HG03103 (cell line): Measurements from ENCODE around the gene NDUFS6.
A peak's percentile ranks its signal among the peaks of the same experiment; 100 is the strongest.

Source experiments
- ATAC-seq: cut with Tn5 transposase; IDR thresholded peaks from one replicate; pipeline ENCODE4 v1.9.1; 2021; ENCODE audit warnings: low read depth; ENCODE audit not compliant: unreplicated experiment

The NDUFS6 gene

DNA sequence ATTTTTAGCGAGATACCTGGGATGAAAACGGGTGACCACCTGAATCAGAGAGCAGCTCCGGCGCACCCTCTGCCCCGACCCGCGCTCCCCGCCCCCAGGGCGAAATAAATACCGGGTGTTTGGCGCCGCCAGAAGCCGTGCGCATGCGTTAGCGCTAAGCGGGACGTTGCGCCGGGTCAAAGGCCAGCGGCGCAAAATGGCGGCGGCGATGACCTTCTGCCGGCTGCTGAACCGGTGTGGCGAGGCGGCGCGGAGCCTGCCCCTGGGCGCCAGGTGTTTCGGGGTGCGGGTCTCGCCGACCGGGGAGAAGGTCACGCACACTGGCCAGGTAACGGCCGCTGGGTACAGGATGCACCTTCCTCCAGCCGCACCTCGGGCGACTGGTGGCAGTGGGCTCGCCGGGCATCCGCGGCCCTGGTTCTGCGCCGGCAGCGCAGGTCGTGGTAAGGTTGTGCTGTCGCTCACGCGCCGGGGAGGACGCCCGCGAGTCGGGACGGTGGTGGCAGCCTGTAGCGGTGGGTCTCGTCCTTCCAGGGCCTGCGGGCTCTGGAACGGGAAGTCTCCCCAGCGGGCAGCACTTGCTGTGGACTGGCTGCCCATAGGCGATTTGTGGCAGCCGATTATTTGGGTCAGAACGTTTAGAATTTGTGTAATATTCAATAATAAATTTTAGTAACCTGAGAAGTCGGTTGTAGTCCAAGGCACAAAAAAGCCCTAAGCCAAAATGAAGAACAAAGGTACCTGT is at the start of gene NDUFS6:
Gene NDUFS6, plus strand, starts transcription at position 186 of the 745 bp plus-strand sequence. Its CDS starts 11 bp downstream, at position 197.
- ATAC-seq: peak; percentile 49

- no peak for ATAC-seq
These were observed 49.1 kb upstream of the NDUFS6 start for GRCh38 chr5:1751864-1752822.

DNA sequence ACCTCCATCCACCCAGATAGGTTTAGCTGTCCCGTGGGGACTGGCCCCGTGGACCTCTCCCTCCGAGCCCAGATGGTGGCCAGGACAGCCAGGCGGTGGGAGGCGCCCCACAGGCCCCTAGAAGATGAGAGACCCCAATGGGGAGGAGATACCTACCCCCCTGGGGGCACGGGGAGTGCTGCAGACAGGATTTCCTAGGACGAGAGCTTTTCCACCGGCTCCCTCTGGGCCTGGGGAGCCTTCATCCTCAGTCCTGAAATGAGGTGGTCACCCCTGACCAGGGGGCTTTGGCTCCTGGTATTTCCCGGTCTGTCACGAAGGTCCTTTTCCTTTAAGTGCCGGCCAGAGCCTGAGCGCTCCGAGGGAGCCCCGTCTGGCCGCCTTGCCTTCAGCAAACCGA is 48.3 kb upstream of the NDUFS6 start:
- ATAC-seq: no peak

- ATAC-seq: no peak
These were observed 47.7 kb upstream of the NDUFS6 start for GRCh38 chr5:1753490-1753889.

DNA sequence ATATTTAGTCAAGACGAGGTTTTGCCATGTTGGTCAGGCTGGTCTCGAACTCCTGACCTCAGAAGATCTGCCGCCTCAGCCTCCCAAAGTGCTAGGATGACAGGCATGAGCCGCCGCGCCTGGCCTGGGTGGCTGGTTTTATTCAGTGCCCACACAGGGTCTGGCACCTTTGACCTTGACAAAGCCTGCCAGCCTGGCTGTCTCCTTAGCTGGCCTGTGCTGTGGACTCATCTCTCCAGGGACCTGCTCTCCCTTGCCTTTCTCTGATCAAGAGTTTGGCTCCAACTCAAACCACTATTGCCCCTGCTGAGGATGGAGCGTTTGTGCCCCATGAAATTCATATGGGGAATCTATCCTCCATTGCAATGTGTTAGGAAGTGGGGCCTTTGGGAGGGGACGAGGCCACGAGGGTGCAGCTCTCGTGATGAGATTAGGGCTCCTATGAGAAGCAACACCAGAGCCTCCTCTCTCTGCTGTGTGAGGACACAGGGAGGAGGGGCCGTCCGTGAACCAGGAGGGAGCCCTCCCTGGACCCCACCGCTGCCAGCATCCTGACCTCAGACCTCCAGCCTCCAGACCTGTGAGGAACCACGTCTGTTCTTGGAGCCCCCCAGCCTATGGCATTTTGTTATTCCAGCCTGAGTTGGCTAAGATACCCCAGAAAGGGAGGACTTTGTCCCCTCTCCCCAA is 46.5 kb upstream of the NDUFS6 start:
- ATAC-seq: no peak

GRCh38 chr5:1755321-1755949 is 45.8 kb upstream of the NDUFS6 start:
- ATAC-seq: no peak

DNA sequence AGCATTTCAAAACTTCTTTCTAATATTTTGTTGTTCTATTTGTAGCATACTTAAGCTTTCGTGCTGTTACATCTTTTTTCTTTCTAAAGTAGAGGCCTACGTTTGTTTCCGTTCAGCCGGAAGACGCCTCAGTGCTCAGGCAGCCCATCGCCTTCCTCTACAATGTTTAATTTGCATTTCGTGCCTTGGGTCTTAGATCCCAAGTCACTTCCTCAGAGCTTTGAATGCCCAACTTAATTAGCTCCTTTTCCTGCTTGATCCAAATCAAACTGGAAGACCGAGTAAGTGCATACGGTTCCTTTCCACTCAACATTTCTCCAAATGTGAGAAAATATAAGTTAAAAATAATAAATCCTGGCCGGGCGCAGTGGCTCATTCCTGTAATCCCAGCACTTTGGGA is 44.7 kb upstream of the NDUFS6 start:
- ATAC-seq: no peak

DNA sequence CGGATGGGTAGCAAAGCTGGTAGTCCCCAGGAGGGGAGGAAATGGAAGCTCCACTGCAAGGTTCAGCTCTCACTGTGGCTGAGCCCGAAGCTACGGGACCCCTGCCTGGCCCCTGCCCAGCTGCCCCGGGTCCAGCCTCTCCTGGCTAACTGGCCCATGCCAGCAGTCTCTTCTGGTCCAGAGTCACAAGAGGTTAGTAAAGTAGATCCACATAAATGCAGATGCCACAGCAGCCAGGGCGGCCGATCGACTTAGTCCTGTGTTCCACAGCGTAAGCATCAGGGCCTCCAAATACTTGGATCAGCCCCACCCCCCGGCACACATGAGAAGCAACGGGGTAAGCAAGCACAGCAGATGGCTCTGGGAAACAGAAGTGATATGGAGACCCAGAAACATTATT is 43.7 kb upstream of the NDUFS6 start:
- ATAC-seq: no peak

DNA sequence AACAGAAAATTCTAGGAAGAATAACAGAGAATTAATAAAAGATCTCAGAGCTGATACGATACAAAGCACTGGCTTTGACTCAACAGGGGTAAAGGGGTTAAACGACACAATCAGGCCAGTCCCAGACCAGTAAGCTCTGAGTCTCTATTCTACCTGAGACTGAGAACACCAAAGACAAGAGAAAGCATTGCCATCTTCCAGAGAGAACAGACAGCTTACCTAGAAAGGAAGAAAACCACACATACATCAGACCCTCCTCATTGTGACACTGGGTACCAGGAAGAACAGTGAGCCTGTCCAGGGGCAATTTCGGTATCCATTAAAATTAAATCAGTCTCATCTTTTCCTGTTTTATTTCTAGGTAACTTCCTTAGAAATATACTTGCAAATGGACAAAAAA is 42.6 kb upstream of the NDUFS6 start:
- no peak for ATAC-seq

- no peak for ATAC-seq
These were observed 41.7 kb upstream of the NDUFS6 start for GRCh38 chr5:1759378-1759970.

DNA sequence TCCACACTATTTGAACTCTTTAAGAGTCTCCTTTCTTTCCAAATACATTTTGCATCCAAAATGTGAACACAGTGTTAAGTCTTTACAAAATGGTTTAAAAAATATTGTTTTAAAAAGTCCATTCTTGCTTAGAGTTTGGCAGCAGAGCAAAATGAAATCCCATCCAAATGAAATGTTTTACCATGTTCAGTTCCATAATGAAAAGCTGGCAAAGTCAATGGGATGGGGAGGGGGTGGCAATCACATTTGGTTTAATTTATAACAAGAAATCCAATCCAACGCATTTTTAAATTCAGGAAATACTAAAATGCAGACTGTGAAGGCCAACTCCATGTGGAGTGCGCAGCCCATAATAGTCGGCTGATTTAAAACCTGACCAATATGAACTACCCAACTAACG is 41.0 kb upstream of the NDUFS6 start:
- ATAC-seq: no peak

DNA sequence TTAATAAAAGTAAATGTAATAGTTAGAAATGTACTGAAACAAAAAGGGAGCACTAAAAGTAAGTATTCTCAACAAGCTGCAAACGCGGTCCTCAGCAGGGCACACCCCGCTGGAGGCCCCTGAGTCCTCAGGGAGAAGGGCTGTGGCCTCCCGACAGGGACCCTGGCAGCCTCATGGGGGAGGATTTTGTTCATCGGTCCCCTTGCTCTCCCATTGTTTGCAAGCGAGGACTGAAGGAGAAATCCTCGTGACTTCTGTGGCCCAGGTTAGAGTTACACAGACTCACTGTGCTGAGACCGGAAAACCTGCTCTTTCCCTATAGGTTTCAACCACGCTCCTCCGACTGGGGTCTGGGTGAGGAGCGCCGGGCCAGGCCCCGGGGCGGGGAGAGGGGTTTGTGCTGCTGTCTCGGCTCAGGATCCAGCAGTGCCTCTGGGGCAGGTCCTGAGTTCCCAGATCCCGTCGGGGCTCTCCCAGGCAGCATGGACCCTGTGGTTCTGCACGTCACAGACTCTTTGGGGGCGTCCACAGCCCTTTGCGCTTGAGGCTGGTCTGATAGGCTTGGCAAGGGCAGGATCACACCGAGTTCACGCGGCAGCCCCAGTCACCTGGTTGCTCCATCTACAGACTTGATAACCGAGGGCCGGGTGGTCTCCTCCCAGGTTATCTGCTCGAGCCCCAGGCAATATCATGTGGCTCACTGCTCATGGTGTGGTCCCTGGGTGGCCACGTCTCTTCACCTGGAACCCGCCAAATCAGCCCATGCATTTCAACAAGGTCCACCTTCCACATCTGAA is 40.4 kb upstream of the NDUFS6 start:
- ATAC-seq: no peak

DNA sequence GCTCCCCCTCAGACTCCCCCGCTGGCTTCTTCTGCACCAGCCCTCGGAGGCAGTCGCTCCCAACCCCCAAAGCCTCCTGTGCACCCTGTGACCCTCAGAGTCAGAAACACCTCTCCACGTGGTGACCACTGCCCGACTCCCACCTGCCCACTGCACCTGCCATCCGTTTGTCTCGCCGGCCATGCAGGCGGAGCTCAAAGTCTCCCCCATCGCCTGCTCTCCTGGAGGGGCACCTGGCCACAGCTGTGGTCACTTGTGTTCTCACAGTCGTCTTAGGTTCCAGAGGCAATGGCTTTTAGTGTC is 39.8 kb upstream of the NDUFS6 start:
- no peak for ATAC-seq

- no peak for ATAC-seq
These were observed 38.9 kb upstream of the NDUFS6 start for GRCh38 chr5:1762121-1762882.

- ATAC-seq: no peak
These were observed 38.2 kb upstream of the NDUFS6 start for GRCh38 chr5:1762883-1763547.

DNA sequence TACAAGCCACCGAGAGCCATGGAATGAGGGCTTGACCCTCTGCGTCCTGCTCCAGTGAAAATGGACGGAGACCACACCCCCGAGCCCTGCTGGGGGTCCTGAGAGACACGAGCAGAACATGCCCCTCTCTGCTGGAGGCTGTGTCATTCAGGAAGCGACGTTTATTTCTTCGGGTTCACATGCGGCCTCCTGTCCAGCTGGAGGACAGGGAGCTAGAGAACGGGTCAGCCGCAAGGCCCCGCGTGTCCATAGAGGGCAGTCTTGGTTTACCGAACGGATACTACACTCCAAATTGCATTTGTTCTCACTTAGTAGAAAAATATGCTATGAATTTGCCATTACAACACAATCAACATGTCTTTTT is 37.7 kb upstream of the NDUFS6 start:
- ATAC-seq: no peak

DNA sequence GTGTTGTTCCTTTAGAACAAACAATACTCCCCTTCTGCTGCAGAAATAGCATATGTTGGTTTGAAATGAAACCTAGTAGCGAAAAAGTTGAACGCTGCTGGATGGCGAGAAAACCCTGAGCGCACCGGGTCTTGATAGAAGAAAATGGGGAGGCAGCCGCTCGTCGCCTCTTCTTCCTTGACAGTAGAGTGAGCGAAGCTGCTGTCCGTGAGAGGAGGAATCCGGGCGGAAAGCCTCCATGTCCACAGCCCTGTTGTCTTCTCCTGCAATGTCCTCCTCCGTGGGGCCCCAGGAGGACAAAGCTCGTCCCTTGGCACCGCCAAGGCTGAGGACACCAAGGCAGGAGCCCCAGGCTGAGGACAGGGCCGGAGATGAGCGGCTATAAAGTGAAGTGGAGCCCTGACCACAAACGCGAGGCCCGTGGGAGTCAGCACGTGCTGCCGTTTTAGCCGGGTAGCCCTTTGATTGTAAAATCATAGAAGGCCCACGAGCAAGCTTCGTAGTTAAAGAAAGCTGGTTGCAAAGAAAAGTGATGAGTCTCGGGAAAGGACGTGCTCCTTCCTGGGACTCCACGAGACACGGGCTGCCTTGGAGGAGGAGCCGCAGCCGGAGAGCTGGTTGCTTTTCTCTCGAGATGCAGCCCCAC is 37.1 kb upstream of the NDUFS6 start:
- no peak for ATAC-seq

DNA sequence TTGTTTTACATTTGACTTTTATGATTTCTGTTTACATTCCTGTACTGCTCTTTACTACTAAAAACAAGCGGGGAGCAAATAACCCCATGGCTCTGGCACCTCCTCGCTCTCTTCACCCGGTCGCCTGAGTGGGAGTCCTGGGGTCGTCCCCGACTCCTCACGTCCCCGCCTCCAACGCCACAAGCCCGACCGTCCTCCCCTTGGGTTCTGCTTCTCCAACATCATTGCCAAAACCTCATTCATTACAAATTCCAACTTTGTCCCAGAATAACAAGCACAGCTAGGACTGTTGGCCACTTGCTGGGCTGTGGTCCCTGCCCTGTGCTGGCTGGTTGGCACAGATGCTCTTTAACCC is 36.6 kb upstream of the NDUFS6 start:
- ATAC-seq: no peak
